Glutamatergic neuron (in vitro differentiated cells): ENCODE data around the gene GMDS. TPM values are rescaled to one million over a fixed set of nuclear protein-coding genes. Genes with fewer than 3 reads are reported as not detected.

ENCODE experiments used
- DNase-seq: peaks from one replicate; pipeline ENCODE4 v3.0.0; 2022
- H3K27ac Mint-ChIP-seq: one replicate; pipeline ENCODE4 v1.8.0; 2020; ENCODE audit warnings: mild to moderate bottlenecking, mixed read lengths, inconsistent platforms; ENCODE audit not compliant: unreplicated experiment
- H3K27me3 Mint-ChIP-seq: one replicate; pipeline ENCODE4 v1.8.0; 2020; ENCODE audit warnings: mild to moderate bottlenecking, moderate library complexity, mixed read lengths, inconsistent platforms; ENCODE audit not compliant: unreplicated experiment
- H3K36me3 Mint-ChIP-seq: one replicate; pipeline ENCODE4 v1.8.0; 2020; ENCODE audit warnings: mild to moderate bottlenecking, mixed read lengths, inconsistent platforms; ENCODE audit not compliant: unreplicated experiment
- H3K4me1 Mint-ChIP-seq: one replicate; pipeline ENCODE4 v1.8.0; 2020; ENCODE audit warnings: mild to moderate bottlenecking, low read depth, mixed read lengths, inconsistent platforms; ENCODE audit not compliant: unreplicated experiment
- H3K4me3 Mint-ChIP-seq: one replicate; pipeline ENCODE4 v1.8.0; 2020; ENCODE audit warnings: mild to moderate bottlenecking, mixed read lengths, inconsistent platforms; ENCODE audit not compliant: unreplicated experiment
- H3K9me3 Mint-ChIP-seq: one replicate; pipeline ENCODE4 v1.8.0; 2020; ENCODE audit warnings: mild to moderate bottlenecking, moderate library complexity, mixed read lengths, inconsistent platforms; ENCODE audit not compliant: unreplicated experiment
- CTCF ChIP-seq: fragments of 200-600 bp; sonication (generic); IDR thresholded peaks from one replicate; pipeline ENCODE4 v1.5.0; 2021; ENCODE audit not compliant: partially characterized antibody, unreplicated experiment
- total RNA-seq: library from RNA; stranded (reverse); fragmentation: NEBNext Ultra II Directional; extraction: Animal tissue kit (Norgen Biotek cat#: 25700); gene quantifications from one replicate; pipeline ENCODE4 v1.2.1, GENCODE V29; 2021; ENCODE audit not compliant: unreplicated experiment

GMDS gene
- total RNA-seq, 1 donor from 2014 or later = 8.9 TPM

- DNase-seq = no peak
- no peak overlapping the region for H3K27ac Mint-ChIP-seq
- TF ChIP-seq CTCF = no peak
Observed at GRCh38 chr6:1701668-1702353, 543.6 kb downstream of the GMDS start.

GRCh38 chr6:1700278-1700967 lies 545.0 kb downstream of the GMDS start:
- DNase-seq = no peak
- Mint-ChIP-seq H3K4me3 (no peak overlapping the region), H3K27ac (no peak overlapping the region), H3K27me3 (no peaks in the 10 kb centered on the region), H3K4me1 (peaks cover 17% of the 10 kb centered on the region), H3K36me3 (no peaks in the 10 kb centered on the region), H3K9me3 (no peaks in the 10 kb centered on the region)
- TF ChIP-seq CTCF = no peak

More at GRCh38 chr6:1701668-1702353, 543.6 kb downstream of the GMDS start:
- Mint-ChIP-seq H3K9me3 (no peaks in the 10 kb centered on the region), H3K27me3 (no peaks in the 10 kb centered on the region), H3K36me3 (no peaks in the 10 kb centered on the region), H3K4me1 (peaks cover 17% of the 10 kb centered on the region), H3K4me3 (no peak overlapping the region)

GRCh38 chr6:1698527-1698926 lies 546.9 kb downstream of the GMDS start:
- H3K4me1 Mint-ChIP-seq = peaks cover 14% of the 10 kb centered on the region
- no peak overlapping the region for H3K4me3 Mint-ChIP-seq
- no peak for TF ChIP-seq CTCF
- H3K27ac Mint-ChIP-seq = no peak overlapping the region
- H3K36me3 Mint-ChIP-seq = no peaks in the 10 kb centered on the region
- H3K9me3 Mint-ChIP-seq = no peaks in the 10 kb centered on the region
- DNase-seq = no peak
- no peaks in the 10 kb centered on the region for H3K27me3 Mint-ChIP-seq

- Mint-ChIP-seq H3K27ac (no peak overlapping the region), H3K36me3 (peaks cover under 1% of the 10 kb centered on the region), H3K27me3 (no peaks in the 10 kb centered on the region), H3K4me1 (peaks cover 14% of the 10 kb centered on the region), H3K9me3 (no peaks in the 10 kb centered on the region), H3K4me3 (no peak overlapping the region)
- TF ChIP-seq CTCF = no peak
- DNase-seq = no peak
Observed at GRCh38 chr6:1697688-1698351, 547.6 kb downstream of the GMDS start.

GRCh38 chr6:1696463-1696850 lies 548.9 kb downstream of the GMDS start:
- Mint-ChIP-seq H3K4me3 (no peak overlapping the region), H3K9me3 (peaks cover 7% of the 10 kb centered on the region), H3K27me3 (no peaks in the 10 kb centered on the region), H3K36me3 (peaks cover 6% of the 10 kb centered on the region), H3K4me1 (peaks cover 6% of the 10 kb centered on the region), H3K27ac (no peak overlapping the region)
- DNase-seq = no peak
- TF ChIP-seq CTCF = no peak
